WTC11 (cell line): ENCODE results near the gene PDCD1.

ENCODE experiments used
- CTCF ChIP-seq: fragments of 200-600 bp; IDR thresholded peaks from 2 replicates; pipeline ENCODE4 v1.8.0; 2022; ENCODE audit warnings: antibody characterized with exemption
- TF ChIP-seq, protein P1 (sequence below): sonication (generic); formaldehyde crosslinking; IDR thresholded peaks from 2 replicates; pipeline ENCODE4 v1.8.0; 2023; ENCODE audit warnings: mild to moderate bottlenecking, missing genetic modification reagents

DNA sequence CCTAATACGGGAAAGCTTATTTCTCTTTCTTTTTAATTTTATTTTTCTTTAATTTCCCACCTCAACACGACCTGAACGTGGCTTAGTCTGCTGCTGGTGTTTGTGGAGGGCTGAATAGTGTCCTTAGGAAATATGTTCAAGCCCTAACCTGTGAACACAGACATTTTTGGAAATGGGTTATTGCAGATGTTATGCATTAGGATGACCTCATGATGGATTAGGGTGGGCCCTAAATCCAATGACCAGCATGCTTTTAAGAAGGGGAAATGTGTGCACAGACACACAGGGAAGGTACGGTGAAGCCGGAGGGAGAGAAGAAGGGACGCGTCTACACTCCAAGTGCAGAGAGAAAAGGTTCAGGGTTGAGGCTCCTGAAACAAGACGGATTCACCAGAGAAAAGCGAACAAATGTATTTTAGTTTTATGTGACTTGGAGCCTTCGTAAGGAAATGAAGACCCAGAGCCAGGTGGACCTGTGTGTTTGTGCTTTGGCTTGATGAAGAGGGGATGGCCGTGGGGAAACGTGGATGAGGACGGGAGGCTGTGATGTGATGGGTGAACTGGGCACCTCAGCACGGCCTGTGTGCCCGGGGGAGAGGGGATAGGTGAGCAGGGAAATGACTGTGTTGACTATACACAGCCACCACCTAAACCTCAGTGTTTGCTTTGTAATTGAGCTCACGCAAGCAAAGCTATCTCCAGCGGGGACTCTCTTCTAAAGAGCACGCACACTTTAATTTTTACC, 48.3 kb upstream of the PDCD1 start:
- no peak for TF ChIP-seq CTCF
- TF ChIP-seq, protein P1, sequence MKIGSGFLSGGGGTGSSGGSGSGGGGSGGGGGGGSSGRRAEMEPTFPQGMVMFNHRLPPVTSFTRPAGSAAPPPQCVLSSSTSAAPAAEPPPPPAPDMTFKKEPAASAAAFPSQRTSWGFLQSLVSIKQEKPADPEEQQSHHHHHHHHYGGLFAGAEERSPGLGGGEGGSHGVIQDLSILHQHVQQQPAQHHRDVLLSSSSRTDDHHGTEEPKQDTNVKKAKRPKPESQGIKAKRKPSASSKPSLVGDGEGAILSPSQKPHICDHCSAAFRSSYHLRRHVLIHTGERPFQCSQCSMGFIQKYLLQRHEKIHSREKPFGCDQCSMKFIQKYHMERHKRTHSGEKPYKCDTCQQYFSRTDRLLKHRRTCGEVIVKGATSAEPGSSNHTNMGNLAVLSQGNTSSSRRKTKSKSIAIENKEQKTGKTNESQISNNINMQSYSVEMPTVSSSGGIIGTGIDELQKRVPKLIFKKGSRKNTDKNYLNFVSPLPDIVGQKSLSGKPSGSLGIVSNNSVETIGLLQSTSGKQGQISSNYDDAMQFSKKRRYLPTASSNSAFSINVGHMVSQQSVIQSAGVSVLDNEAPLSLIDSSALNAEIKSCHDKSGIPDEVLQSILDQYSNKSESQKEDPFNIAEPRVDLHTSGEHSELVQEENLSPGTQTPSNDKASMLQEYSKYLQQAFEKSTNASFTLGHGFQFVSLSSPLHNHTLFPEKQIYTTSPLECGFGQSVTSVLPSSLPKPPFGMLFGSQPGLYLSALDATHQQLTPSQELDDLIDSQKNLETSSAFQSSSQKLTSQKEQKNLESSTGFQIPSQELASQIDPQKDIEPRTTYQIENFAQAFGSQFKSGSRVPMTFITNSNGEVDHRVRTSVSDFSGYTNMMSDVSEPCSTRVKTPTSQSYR (CRISPR knock-in tag) = no peak
